ENCODE measurements around the gene SLC6A5.

SLC6A5 gene

GRCh38 chr11:20627026-20627425 is 27.6 kb downstream of the SLC6A5 start:
- DNase-seq: no peak

DNA sequence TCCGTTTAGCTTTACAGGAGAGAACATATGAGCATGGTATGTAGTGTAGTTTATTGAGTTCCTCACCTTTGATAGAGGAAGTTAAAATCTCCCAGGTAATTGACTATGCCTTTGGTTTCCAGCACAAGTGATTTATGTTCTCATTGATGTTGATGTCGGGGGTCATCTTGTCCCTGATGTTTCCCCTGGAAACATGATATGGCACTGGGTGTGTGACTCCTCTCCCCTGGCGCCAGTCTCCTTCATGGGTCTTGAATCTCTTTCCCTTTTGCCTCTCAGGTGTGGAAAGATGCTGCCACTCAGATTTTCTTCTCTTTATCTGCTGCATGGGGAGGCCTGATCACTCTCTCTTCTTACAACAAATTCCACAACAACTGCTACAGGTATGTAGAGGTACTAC is 28.3 kb downstream of the SLC6A5 start:
- DNase-seq: no peak

DNA sequence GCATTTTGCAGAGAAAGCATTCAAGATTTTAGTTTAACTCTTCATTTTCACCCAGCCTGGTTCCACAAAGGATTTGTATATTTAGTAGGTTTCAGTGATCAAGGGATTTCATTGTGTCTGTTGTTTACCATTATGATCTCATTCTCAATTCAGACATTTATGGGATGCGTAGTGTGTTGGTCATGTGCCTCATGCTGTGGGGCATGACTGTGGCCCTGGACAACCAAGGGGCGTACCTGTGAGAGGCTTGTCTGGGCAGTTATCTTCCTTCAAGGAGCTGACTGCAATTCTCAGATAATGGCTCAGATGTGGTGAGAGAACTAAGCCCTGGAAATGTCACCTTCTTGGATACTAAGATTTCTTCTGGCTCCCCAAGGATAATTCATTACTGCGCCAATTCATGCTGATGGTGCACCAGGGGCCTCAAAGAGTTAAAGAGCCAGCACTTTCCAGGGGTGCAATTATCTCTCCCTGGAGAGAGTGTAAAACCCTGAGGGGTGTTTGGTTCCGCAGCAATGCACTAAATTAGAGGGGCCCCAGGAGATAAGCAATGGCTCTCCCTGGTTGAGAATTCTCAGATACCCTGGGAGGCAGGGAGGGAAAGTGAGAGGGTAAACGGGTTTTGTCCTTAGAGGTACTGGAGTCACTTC is 32.2 kb downstream of the SLC6A5 start:
- no peak for DNase-seq

DNA sequence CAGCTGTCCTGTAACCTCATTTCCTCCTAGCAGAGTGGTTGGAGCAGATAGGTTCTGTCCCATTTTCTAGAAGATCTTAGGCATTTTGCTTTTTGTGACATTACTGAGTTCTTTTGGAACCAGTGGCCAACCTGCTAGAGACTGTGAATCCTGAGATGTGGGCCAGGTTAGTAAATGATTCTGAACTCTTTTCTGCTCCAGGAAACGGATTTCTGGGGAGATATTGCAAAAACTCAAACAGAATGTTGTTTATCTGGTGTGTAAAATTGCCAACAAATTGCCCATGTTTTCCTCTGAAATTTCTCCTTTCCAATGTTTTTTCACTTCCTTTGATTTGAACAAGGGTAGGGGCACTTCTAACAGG is 32.7 kb downstream of the SLC6A5 start:
- DNase-seq: no peak

DNA sequence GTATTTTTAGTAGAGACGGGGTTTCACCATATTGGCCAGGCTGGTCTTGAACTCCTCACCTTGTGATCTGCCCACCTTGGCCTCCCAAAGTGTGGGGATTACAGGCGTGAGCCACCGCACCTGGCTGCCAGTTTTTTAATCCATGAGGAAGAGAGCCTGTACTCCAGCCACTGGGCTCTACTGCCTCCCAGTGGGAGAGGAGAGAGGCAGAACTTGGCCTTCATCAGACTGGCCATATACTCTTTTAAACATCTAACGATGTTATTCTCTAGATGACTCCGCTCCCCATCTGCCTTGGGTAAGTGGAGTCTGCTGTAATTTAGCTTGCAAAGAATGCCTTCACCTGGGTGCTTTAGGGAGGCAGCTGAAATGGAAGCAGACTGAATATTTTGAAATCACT is 34.6 kb downstream of the SLC6A5 start:
- DNase-seq: no peak

- no peak for DNase-seq
Measured at GRCh38 chr11:20634781-20635180, 35.4 kb downstream of the SLC6A5 start.

DNA sequence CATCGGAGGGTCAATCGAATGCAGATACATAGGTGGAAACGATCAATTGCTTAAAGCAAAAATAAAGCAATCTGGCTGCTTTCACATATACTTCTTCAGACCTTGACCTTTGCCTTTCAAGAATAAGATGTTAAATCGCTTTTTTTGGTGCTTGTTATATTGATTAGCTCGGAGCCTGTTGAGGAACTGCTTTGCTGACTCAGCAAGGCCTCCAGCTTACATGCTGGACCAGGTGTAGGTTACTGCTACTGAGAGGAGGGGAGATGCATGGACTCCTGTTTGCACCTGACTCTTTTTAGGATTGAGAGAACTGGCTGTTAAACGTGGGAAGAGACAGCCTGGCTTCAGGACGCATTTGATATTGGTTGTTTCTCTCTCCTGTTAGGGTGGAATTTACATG is 38.7 kb downstream of the SLC6A5 start:
- DNase-seq: no peak

- no peak for DNase-seq
Measured at GRCh38 chr11:20639688-20640087, 40.3 kb downstream of the SLC6A5 start.

GRCh38 chr11:20640401-20640800 is 41.0 kb downstream of the SLC6A5 start:
- no peak for DNase-seq

- DNase-seq: no peak
Measured at GRCh38 chr11:20644360-20644759, 45.0 kb downstream of the SLC6A5 start.

DNA sequence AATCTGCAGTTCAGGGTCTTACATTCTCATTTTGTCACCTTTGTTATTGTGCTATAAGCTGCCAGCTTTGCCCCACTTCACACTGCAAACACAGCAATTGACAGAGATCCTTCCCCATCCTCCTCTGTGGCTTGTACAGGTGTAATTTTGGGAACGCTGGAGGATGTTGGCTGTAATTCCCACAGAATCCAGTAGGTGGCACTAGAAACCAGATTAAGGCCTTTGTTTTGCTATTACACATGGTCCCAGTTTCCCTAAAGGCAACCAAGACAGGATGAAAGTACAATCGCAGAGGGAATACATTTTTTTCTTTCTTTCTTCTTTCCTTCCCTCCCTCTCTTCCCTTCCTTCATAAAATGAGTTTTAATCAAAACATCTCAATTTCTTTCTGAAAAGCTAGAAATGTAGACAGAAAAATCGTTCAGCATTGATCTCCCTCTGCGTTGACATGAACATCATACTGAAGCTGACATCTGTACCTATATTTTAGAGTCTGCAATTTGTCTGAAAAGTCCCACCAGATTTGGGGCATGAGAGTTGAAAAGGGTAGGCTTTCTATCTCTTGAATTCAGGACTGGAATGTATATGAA is 48.7 kb downstream of the SLC6A5 start:
- peak; percentile 32 for DNase-seq

DNA sequence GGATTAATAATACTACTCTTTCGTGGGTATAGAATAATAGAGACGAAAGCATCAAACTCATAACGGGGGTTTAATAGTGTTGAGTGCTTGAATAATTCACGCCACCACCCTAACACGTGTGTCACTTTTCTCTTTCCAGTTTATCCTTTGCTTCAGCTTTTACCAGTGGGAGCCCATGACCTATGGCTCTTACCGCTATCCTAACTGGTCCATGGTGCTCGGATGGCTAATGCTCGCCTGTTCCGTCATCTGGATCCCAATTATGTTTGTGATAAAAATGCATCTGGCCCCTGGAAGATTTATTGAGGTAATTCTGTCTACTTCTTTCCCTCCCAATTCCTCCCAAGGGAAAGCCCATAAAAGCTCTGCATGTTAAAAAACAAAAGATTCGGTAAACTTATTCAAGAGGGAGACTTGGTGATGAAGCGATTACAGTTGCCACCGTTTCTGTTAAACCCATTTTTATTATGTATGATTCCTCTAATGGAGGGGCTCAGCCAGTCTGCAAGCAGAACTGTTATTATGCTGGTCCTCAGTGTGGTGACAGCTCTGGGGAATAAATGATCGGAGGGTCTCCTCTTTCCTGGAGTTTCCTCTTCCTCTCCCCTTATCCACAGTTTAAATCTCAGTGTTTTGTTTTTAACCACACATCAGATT is 52.9 kb downstream of the SLC6A5 start:
- DNase-seq: no peak

DNA sequence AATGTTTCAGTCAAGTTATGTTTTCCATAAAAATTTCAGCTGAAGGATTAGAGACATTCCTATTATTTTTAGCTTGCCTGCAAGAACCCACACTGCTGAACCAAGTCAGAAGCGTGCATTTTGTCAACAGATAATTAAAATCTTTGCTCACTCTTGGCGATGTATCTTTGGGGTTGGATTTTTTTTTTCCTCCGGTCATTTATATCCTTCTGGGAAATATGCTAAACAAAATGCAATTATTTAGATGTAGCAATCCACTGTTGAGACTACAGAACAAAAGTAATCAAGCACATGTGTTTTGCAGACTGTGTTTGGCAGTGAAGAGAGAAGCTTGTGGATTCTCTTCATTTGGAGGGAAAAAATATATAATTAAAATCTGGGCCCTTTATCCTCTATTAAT is 54.6 kb downstream of the SLC6A5 start:
- DNase-seq: no peak

GRCh38 chr11:20656901-20657300 is 57.5 kb downstream of the SLC6A5 start:
- DNase-seq: no peak

DNA sequence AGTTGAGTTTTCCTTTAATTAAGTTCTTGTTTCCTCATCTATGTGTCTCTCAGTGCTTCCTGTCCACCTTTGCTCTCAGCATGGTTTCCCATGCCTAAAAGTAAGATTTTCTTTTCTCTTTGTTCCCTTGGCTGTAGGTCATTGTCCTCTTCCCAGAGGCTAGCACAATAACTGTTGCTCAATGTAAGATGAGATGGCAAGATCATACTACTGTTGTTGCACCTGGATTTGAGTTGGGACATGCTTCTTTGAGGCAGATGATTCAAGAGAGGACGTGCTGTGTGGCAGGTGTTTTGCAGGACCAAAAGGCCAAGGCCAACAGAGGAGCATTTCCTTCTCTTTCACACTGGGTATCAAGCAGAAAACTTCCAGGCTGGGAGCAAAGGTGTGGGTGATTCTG is 58.7 kb downstream of the SLC6A5 start:
- no peak for DNase-seq

DNA sequence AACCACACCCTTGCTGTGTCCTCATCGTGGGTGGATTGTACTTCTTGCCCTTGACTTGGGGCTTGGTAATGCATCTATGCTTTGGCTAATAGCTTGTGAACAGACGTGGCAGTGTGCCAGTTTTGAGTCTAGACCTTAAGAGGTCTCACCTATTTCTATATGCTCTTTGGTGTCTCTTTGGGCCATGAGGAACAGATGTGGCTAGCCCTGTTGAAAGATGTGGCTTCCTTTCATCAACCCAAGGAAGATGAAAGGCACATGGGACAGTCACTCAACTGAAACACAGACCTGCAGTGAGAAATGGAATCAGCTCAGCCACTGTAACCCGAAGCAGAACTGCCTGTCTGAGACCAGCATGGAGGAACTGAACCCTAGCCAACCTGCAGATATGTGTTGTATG is 62.0 kb downstream of the SLC6A5 start:
- no peak for DNase-seq

DNA sequence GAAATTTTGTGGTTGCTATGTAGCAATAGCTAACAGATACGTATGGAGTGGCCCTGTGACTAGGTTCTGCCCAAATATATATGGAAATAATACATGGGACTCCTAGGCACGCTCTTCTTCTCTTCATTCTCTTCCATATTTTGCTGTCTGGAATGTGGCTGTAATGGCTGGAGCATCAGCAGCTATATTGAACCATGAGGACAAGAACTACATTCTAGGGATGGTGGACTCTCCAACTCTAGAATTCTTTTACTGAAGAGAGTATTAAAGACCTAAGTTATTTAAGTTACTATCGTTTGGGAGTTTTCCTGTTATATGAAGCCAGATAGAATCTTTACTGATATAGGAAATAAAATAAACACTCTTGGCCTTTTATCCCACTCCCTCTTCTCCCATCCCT is 62.4 kb downstream of the SLC6A5 start:
- DNase-seq: no peak

DNA sequence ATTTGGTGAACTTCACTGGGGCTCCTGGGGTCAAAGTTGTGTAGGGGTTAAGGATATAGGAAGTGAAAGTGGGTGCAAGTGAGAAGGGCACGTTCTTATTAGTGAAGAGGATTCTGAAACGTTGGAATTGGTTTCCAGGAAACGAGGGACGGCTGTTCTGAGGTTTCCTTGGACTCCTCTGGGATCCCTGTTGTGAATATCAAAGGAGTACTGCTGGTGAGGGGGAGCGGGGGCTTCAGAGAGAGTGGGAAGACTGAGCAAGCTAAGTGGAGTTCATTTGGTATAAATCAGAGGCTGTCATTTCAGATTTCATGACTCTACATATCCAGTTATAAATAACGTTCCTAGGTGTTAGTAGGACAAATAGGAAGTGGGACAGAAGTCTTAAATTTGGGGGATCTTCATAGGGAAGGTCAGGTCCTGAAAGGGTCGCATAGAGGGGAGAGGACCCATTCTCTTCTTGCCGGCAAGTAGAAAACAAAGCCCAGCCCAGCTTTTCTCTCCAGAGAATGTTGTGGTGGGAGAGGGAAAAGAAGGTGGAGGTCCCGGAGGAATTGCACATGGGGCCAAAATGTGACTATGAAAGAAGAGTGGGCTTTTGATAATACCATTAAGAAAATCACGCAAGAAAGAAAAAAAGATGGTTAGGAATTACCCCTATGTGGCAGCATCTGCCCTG is 68.9 kb downstream of the SLC6A5 start:
- no peak for DNase-seq

DNA sequence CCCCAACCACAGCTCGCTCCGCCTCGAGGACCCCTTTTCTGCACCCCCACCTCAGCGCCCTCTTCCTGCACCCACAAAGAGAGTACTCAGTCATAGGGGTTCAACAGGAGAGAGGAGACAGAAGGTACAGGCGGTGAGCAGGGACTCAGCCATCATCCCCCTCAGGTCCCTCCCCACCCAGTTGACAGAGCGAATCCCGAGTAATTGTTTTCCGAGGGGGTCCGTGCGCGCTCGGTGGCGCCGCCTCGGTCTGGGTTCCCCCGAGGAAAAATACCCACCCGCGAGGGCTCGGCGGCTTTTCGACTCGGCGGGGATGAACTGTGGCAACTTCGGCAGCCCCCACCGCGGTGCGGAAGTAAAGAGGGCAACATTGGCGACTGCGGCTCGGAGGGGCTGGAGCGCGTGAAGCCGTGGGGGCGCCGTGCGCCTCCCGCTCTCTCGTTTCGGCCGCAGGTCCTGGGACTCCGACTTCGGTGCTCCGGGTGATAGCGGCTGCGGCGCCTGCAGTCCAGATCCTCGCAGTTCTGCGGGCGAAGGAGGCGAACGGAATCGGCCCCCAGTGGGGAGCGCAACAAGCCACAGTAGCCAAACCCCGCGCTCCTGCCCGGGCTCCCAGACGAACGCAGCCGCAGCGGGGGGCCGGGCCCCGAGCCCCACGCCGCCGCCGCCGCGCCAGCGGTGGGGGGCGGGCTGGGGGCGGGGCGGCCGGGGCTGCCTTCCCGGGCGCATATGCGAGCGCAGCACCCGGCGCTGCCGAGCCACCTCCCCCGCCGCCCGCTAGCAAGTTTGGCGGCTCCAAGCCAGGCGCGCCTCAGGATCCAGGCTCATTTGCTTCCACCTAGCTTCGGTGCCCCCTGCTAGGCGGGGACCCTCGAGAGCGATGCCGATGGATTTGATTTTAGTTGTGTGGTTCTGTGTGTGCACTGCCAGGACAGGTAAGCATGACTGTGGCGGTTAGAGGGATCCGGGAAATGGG is 69.7 kb downstream of the SLC6A5 start, which contains the start of gene NELL1:
TSS of gene NELL1 (plus strand) at position 743 of the 976 bp plus-strand sequence.
- DNase-seq: no peak

DNA sequence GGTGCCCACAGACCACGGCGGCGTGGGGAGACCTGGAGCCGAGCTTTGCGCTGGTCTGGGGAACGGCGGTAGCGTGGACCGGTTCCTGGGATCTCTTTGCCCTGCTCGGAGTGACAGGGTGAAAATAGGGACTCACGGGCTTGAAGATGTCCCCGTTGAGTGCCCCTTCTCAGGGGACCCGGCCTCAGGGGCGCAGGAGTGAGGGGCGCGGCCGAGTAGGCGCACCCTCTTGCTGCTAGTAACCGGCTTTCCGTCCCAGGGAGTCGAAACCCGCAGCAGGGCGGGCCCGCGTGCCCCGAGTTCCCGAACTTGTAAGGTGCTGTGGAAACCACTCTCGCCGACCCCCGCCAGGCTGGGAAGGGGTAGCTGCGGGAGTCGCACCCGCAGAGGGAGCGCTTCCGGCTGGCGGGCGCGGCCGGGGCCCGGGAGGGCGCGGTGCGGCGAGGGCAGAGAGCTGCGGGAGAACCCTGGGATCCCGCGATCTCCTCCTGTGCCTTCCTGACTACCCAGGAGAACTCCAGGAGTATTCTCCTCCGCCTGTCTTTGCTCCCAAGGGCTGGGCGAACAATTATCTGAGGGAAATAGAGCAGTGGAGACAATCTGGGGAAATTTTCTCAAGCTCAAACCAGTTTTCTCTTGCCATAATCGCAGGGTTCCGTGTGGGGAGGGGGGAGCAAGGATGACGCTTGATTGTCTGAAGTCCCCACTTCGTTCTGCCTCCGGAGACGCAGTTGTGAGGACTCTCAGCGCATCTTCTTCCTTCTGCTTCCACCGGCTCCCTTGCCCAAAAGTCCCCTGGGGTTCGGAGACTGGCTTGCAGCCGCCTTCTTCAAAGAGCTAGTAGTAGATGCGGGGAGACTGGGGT is 70.6 kb downstream of the SLC6A5 start:
- DNase-seq: no peak

DNA sequence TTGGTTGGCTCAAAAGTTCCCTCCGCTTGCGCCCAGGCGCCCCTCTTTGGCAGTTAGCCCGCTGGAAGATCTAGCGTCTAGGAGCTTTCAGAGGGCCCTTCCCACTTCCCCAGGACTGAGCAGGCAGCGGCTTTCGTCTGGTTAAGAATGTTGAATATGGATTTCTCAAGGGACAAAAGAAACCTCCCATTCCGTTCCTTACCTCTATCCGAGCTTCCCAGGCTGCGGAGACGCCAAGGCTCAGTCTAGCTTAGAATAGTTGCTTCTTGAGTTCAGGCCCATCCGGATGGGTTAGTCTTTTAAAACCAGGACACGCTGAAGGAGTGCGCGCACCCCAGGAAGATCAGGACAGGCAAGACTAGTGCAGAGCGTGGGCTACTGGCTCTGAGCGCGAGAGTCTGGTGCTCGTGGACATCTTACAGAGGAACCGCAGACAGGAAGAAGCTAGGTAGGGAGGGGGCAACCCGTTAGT is 71.6 kb downstream of the SLC6A5 start:
- no peak for DNase-seq

Data from HCEC 1CT (cell line).